ENCODE data around the gene TNRC6A. TPM values are rescaled to one million over a fixed set of nuclear protein-coding genes. Genes with fewer than 3 reads are reported as not detected.

Gene TNRC6A
- total RNA-seq, 2 donors from 2014 or later: 23.5 to 24.4 TPM

DNA sequence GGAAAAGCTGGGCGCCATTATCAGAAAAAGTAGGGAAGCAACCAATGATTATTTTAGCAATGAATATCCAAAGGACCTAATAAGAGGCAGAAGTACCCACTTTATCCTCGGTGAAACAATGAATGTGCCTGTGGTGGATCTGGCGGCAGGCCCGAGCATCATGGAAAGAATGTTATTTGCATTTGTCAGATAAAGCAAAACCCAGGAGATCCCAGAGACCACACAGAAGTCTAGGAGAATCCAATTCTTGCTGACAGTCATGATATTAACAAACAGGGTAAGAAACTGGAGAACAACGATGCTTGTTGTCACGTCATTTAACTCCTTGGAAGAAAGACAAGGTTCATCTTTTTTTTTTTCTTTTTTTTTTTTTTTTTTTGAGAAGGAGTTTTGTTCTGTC is 12.0 kb upstream of the TNRC6A start:
- TF ChIP-seq, protein P1, sequence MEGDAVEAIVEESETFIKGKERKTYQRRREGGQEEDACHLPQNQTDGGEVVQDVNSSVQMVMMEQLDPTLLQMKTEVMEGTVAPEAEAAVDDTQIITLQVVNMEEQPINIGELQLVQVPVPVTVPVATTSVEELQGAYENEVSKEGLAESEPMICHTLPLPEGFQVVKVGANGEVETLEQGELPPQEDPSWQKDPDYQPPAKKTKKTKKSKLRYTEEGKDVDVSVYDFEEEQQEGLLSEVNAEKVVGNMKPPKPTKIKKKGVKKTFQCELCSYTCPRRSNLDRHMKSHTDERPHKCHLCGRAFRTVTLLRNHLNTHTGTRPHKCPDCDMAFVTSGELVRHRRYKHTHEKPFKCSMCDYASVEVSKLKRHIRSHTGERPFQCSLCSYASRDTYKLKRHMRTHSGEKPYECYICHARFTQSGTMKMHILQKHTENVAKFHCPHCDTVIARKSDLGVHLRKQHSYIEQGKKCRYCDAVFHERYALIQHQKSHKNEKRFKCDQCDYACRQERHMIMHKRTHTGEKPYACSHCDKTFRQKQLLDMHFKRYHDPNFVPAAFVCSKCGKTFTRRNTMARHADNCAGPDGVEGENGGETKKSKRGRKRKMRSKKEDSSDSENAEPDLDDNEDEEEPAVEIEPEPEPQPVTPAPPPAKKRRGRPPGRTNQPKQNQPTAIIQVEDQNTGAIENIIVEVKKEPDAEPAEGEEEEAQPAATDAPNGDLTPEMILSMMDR (IDR thresholded peaks at IDR 0.05): no peak
- H3K4me3 ChIP-seq: no peak overlapping the region
- H3K27me3 ChIP-seq: no peaks in the 10 kb centered on the region
- H3K27ac ChIP-seq: no peak overlapping the region
- H3K4me1 ChIP-seq: no peaks in the 10 kb centered on the region
- no peak for DNase-seq (ENCODE audit: low spot score)
- H3K9me3 ChIP-seq: peaks cover 0 to 4% of the 10 kb centered on the region in 2 donors
- H3K36me3 ChIP-seq: no peaks in the 10 kb centered on the region

DNA sequence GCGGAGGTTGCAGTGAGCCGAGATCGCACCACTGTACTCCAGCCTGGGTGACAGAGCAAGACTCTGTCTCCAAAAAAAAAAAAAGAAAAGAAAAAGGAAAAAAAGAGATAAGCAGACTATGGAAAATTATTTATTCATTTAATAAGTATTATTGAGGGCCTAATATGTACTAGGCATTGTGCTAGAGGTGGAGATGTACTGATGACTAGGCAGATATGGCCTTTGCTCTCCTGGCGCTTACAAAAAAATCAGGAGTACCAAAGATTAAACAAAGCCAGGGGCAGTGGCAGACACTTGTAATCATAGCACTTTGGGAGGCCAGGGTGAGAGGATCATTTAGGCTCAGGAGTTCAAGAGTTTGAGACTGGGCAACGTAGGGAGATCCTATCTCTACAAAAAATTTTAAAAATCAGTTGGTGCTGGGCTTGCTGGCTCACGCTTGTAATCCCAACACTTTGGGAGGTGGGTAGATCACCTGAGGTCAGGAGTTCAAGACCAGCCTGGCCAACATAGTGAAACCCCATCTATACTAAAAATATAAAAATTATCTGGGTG is 10.4 kb upstream of the TNRC6A start:
- TF ChIP-seq, protein P1 (IDR thresholded peaks at IDR 0.05): no peak
- Histone ChIP-seq H3K4me1 (no peaks in the 10 kb centered on the region), H3K9me3 (no peaks in the 10 kb centered on the region), H3K36me3 (no peaks in the 10 kb centered on the region), H3K27me3 (no peaks in the 10 kb centered on the region), H3K27ac (no peak overlapping the region), H3K4me3 (no peak overlapping the region)
- DNase-seq (ENCODE audit: low spot score): no peak

DNA sequence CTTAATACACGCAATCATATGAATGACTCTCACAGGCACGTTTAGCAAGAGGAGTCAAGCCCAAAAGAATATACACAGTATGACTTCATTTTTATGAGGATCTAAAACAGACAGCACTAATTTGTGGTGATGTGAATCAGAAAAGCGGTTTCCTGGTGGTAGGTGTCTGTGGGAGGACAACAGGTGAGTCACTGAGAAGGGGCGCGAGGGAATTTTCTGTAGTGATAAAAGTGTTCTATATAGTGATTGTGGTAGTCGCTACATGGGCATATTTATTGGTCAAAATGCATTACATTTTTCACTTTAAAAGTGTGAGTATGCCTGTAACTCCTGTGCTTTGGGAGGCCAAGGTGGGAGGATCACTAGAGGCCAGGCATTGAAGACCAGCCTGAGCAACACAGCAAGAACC is 7.6 kb upstream of the TNRC6A start:
- Histone ChIP-seq H3K36me3 (no peaks in the 10 kb centered on the region), H3K9me3 (no peaks in the 10 kb centered on the region), H3K4me1 (no peaks in the 10 kb centered on the region), H3K27ac (no peak overlapping the region), H3K4me3 (no peak overlapping the region), H3K27me3 (no peaks in the 10 kb centered on the region)
- no peak for DNase-seq (ENCODE audit: low spot score)
- TF ChIP-seq, protein P1 (IDR thresholded peaks at IDR 0.05): no peak

DNA sequence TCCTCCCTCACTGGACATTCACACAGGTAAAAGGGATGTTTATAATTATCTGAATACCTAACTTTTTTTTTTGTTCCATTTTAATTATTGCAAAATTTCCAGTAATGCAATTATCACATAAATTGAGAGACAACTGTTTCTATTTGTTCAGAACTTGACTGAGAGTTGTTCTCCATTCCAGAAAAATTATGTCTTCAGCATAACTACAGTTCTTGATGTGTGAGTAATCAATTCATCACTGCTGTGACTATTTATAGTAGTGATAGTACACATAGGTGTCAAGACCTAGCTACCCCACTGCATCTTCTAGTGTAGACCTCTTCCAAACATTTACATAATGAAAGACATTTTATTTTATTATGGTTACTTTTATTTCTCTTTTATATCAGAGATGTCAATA is 5.8 kb upstream of the TNRC6A start:
- Histone ChIP-seq H3K27me3 (no peaks in the 10 kb centered on the region), H3K36me3 (no peaks in the 10 kb centered on the region), H3K4me3 (no peak overlapping the region), H3K9me3 (no peaks in the 10 kb centered on the region), H3K27ac (no peak overlapping the region), H3K4me1 (peaks cover 0 to 1% of the 10 kb centered on the region in 2 donors)
- no peak for DNase-seq (ENCODE audit: low spot score)
- TF ChIP-seq, protein P1 (IDR thresholded peaks at IDR 0.05): no peak

DNA sequence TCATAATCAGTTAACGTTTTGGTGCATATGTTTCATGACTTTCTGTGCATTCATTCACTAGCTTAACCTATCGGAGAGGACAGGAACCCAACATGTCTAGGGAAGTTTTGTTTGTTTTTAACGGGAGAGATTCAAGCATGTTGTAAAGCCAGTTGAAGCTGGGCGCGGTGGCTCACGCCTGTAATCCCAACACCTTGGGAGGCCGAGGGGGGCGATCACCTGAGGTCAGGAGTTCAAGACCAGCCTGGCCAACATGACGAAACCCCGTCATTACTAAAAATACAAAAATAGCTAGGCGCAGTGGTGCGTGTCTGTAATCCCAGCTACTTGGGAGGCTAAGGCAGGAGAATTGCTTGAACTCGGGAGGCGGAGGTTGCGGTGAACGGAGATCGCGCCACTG is 1.4 kb upstream of the TNRC6A start:
- no peak for DNase-seq (ENCODE audit: low spot score)
- Histone ChIP-seq H3K27ac (no peak overlapping the region), H3K9me3 (no peaks in the 10 kb centered on the region)

More for the DNA sequence above, 1.4 kb upstream of the TNRC6A start:
- Histone ChIP-seq H3K4me3 (no peak overlapping the region), H3K4me1 (peaks cover 0 to 25% of the 10 kb centered on the region in 2 donors), H3K27me3 (no peaks in the 10 kb centered on the region), H3K36me3 (peaks cover 9% of the 10 kb centered on the region)
- TF ChIP-seq, protein P1 (IDR thresholded peaks at IDR 0.05): no peak

Data from right atrium auricular region (tissue), 2 donors.